ENCODE data around the gene ENOX1. TPM values are rescaled to one million over a fixed set of nuclear protein-coding genes. Genes with fewer than 3 reads are reported as not detected.

Gene ENOX1
- total and polyA plus RNA-seq, 7 donors, result 0.23 to 20.2 (median 11.1) TPM

GRCh38 chr13:43518833-43519232 is 267.9 kb downstream of the ENOX1 start:
- Histone ChIP-seq H3K27ac (no peak overlapping the region), H3K4me3 (no peak overlapping the region)
- intact Hi-C loops (cut with DNase I), result loop anchor here (5.0 to 10.0 kb wide), 4 partner anchors 178 to 268 kb away; partner anchors contain the start of gene ENOX1

GRCh38 chr13:43516401-43516833 is 270.4 kb downstream of the ENOX1 start:
- no peak for TF ChIP-seq CTCF (IDR thresholded peaks at IDR 0.05)
- peak; percentile 13 to 84 (median 44) for TF ChIP-seq EP300 (IDR thresholded peaks at IDR 0.05)
- TF ChIP-seq POLR2AphosphoS5 (IDR thresholded peaks at IDR 0.05), result peak; percentile 49 to 84 (median 82)
- no peak for TF ChIP-seq POLR2A (IDR thresholded peaks at IDR 0.05)
- Histone ChIP-seq H3K27ac (peak overlapping the region; percentile 68 to 86 (median 77)), H3K4me1 (peaks cover 0 to 58% (median 46%) of the 10 kb centered on the region in 4 donors), H3K36me3 (no peaks in the 10 kb centered on the region), H3K4me3 (no peak overlapping the region), H3K27me3 (no peaks in the 10 kb centered on the region), H3K9me3 (no peaks in the 10 kb centered on the region)
- intact Hi-C loops (cut with DNase I), result loop anchor here (5.0 to 10.0 kb wide), 4 partner anchors 181 to 271 kb away; partner anchors contain the start of gene ENOX1
- DNase-seq, result peak; percentile 77
- WGBS, 2 donors, result 69 to 73% methylated on average over 2 of the region's 2 CpGs

More at GRCh38 chr13:43518833-43519232, 267.9 kb downstream of the ENOX1 start:
- DNase-seq, result no peak
- Histone ChIP-seq H3K9me3 (no peaks in the 10 kb centered on the region), H3K4me1 (peaks cover 0 to 36% (median 30%) of the 10 kb centered on the region in 4 donors), H3K27me3 (no peaks in the 10 kb centered on the region), H3K36me3 (no peaks in the 10 kb centered on the region)
- no peak for TF ChIP-seq EP300 (IDR thresholded peaks at IDR 0.05)

- Histone ChIP-seq H3K27me3 (no peaks in the 10 kb centered on the region), H3K4me3 (no peak overlapping the region), H3K36me3 (no peaks in the 10 kb centered on the region), H3K27ac (peak overlapping the region; percentile 68 to 86 (median 77)), H3K4me1 (peaks cover 0 to 67% (median 54%) of the 10 kb centered on the region in 4 donors), H3K9me3 (no peaks in the 10 kb centered on the region)
- TF ChIP-seq POLR2A (IDR thresholded peaks at IDR 0.05) (no peak), CTCF (IDR thresholded peaks at IDR 0.05) (no peak), EP300 (IDR thresholded peaks at IDR 0.05) (no peak), POLR2AphosphoS5 (IDR thresholded peaks at IDR 0.05) (no peak)
- no peak for DNase-seq
- WGBS, 2 donors, result 53 to 63% methylated on average over 1 of the region's 1 CpG
- intact Hi-C loops (cut with DNase I), result loop anchor here (5.0 to 10.0 kb wide), 4 partner anchors 182 to 272 kb away; partner anchors contain the start of gene ENOX1
These were observed 271.2 kb downstream of the ENOX1 start for GRCh38 chr13:43515531-43515930.

- no peaks in the 10 kb centered on the region for H3K9me3 ChIP-seq
- H3K27me3 ChIP-seq, result no peaks in the 10 kb centered on the region
- no peaks in the 10 kb centered on the region for H3K36me3 ChIP-seq
- WGBS, 2 donors, result 97 to 98% methylated on average over 1 of the region's 1 CpG
- H3K4me1 ChIP-seq, result peaks cover 0 to 79% (median 60%) of the 10 kb centered on the region in 4 donors
- intact Hi-C loops (cut with DNase I), result loop anchor here (10.0 kb wide), 1 partner anchor 210 kb away; no protein-coding TSS in a partner anchor
- TF ChIP-seq POLR2A (IDR thresholded peaks at IDR 0.05) (no peak), CTCF (IDR thresholded peaks at IDR 0.05) (no peak)
- DNase-seq, result no peak
- peak overlapping the region in 3 of 4 donors; percentile 71 to 86 (median 83) for H3K27ac ChIP-seq
- no peak overlapping the region for H3K4me3 ChIP-seq
These were observed 272.5 kb downstream of the ENOX1 start for GRCh38 chr13:43514311-43514710.

GRCh38 chr13:43512221-43512620 is 274.6 kb downstream of the ENOX1 start:
- no peaks in the 10 kb centered on the region for H3K36me3 ChIP-seq

More at GRCh38 chr13:43512221-43512620, 274.6 kb downstream of the ENOX1 start:
- peak overlapping the region; percentile 66 to 86 (median 82) for H3K27ac ChIP-seq
- DNase-seq, result no peak
- H3K4me1 ChIP-seq, result peaks cover 0 to 83% (median 63%) of the 10 kb centered on the region in 4 donors
- H3K4me3 ChIP-seq, result no peak overlapping the region
- no peaks in the 10 kb centered on the region for H3K9me3 ChIP-seq
- intact Hi-C loops (cut with DNase I), result loop anchor here (10.0 kb wide), 1 partner anchor 207 kb away; no protein-coding TSS in a partner anchor
- TF ChIP-seq POLR2A (IDR thresholded peaks at IDR 0.05) (no peak), POLR2AphosphoS5 (IDR thresholded peaks at IDR 0.05) (no peak), EP300 (IDR thresholded peaks at IDR 0.05) (no peak), CTCF (IDR thresholded peaks at IDR 0.05) (no peak)
- no peaks in the 10 kb centered on the region for H3K27me3 ChIP-seq
- 85 to 90% methylated on average over 2 of the region's 2 CpGs for WGBS, 2 donors
